Activated T-cell treated with anti-CD3 and anti-CD28 coated beads for 24 hours (primary cell): ENCODE measurements around the gene MGST1.
"Not testable (repeated sequence)": the region's sequence is repeated elsewhere in the genome, so short reads cannot be mapped to it uniquely, and the experiment has no call there.

Source experiments
- DNase-seq: peaks from one replicate; pipeline ENCODE4 v3.0.0-alpha.2; 2020; ENCODE audit warnings: low read depth

MGST1 gene

GRCh38 chr12:16352481-16352880, 5.0 kb downstream of the MGST1 start:
- DNase-seq, result no peak

- DNase-seq, result no peak
Measured at GRCh38 chr12:16358878-16359277, 11.4 kb downstream of the MGST1 start.

GRCh38 chr12:16359512-16360491, 12.4 kb downstream of the MGST1 start:
- DNase-seq, result no peak

GRCh38 chr12:16361142-16361783, 13.8 kb downstream of the MGST1 start:
- DNase-seq, result no peak

GRCh38 chr12:16362550-16362949, 15.1 kb downstream of the MGST1 start:
- no peak for DNase-seq

- DNase-seq, result no peak
Measured at GRCh38 chr12:16369156-16369555, 21.7 kb downstream of the MGST1 start.

GRCh38 chr12:16370096-16370495, 22.7 kb downstream of the MGST1 start:
- DNase-seq, result no peak

- DNase-seq, result not testable (repeated sequence)
Measured at GRCh38 chr12:16382652-16383312, 35.3 kb downstream of the MGST1 start.

- DNase-seq, result no peak
Measured at GRCh38 chr12:16384732-16385131, 37.3 kb downstream of the MGST1 start.

GRCh38 chr12:16385782-16386646, 38.6 kb downstream of the MGST1 start:
- DNase-seq, result no peak

- DNase-seq, result no peak
Measured at GRCh38 chr12:16387919-16388318, 40.5 kb downstream of the MGST1 start.

- DNase-seq, result no peak
Measured at GRCh38 chr12:16389594-16389993, 42.1 kb downstream of the MGST1 start.

GRCh38 chr12:16392846-16393535, 45.5 kb downstream of the MGST1 start:
- DNase-seq, result no peak

GRCh38 chr12:16399101-16399500, 51.7 kb downstream of the MGST1 start:
- no peak for DNase-seq

GRCh38 chr12:16401835-16402234, 54.4 kb downstream of the MGST1 start:
- not testable (repeated sequence) for DNase-seq

- no peak for DNase-seq
Measured at GRCh38 chr12:16407346-16407745, 59.9 kb downstream of the MGST1 start.
